ENCODE measurements around the gene KNDC1.

- TF ChIP-seq, protein P1, sequence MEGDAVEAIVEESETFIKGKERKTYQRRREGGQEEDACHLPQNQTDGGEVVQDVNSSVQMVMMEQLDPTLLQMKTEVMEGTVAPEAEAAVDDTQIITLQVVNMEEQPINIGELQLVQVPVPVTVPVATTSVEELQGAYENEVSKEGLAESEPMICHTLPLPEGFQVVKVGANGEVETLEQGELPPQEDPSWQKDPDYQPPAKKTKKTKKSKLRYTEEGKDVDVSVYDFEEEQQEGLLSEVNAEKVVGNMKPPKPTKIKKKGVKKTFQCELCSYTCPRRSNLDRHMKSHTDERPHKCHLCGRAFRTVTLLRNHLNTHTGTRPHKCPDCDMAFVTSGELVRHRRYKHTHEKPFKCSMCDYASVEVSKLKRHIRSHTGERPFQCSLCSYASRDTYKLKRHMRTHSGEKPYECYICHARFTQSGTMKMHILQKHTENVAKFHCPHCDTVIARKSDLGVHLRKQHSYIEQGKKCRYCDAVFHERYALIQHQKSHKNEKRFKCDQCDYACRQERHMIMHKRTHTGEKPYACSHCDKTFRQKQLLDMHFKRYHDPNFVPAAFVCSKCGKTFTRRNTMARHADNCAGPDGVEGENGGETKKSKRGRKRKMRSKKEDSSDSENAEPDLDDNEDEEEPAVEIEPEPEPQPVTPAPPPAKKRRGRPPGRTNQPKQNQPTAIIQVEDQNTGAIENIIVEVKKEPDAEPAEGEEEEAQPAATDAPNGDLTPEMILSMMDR (IDR thresholded peaks at IDR 0.05) = no peak
- TF ChIP-seq POLR2A (IDR thresholded peaks at IDR 0.05) = no peak
These were observed 113.6 kb downstream of the KNDC1 start for GRCh38 chr10:133273534-133274143.

All from adrenal gland (tissue), 5 donors.